GM06990 (cell line): ENCODE measurements around the gene LRRC27.

Experiments used
- DNase-seq: peaks from one replicate; pipeline ENCODE4 v3.0.0-alpha.2; 2011; ENCODE audit not compliant: insufficient read length; ENCODE audit errors: extremely low read depth
- H3K27me3 ChIP-seq: replicated peaks from 2 replicates; pipeline ENCODE4 v1.6.0; 2011; ENCODE audit warnings: low read length; ENCODE audit not compliant: control insufficient read depth, insufficient read depth
- H3K36me3 ChIP-seq: 2 replicates; pipeline ENCODE4 v1.5.1; 2011; ENCODE audit warnings: low read length; ENCODE audit not compliant: control insufficient read depth, insufficient read depth
- H3K4me3 ChIP-seq: replicated peaks from 2 replicates; pipeline ENCODE4 v1.5.1; 2011; ENCODE audit warnings: low read depth, mild to moderate bottlenecking, control low read depth, low read length
- CTCF ChIP-seq: IDR thresholded peaks from 2 replicates; pipeline ENCODE4 v1.5.1; 2011; ENCODE audit warnings: low read length, control low read depth, mild to moderate bottlenecking, inconsistent platforms; ENCODE audit not compliant: insufficient read depth, poor library complexity, severe bottlenecking

The LRRC27 gene

GRCh38 chr10:132414402-132415016 is 82.5 kb downstream of the LRRC27 start:
- no peak overlapping the region for H3K4me3 ChIP-seq
- no peak for TF ChIP-seq CTCF
- DNase-seq: no peak
- no peaks in the 10 kb centered on the region for H3K36me3 ChIP-seq
- H3K27me3 ChIP-seq: no peaks in the 10 kb centered on the region; the same call in 1 of the 2 replicates

GRCh38 chr10:132415255-132415654 is 83.3 kb downstream of the LRRC27 start:
- no peaks in the 10 kb centered on the region for H3K36me3 ChIP-seq
- DNase-seq: no peak
- TF ChIP-seq CTCF: no peak
- H3K4me3 ChIP-seq: no peak overlapping the region
- no peaks in the 10 kb centered on the region; the same call in 1 of the 2 replicates for H3K27me3 ChIP-seq

GRCh38 chr10:132415956-132416355 is 84.0 kb downstream of the LRRC27 start:
- no peak for DNase-seq
- TF ChIP-seq CTCF: no peak
- Histone ChIP-seq H3K36me3 (no peaks in the 10 kb centered on the region), H3K4me3 (no peak overlapping the region), H3K27me3 (no peaks in the 10 kb centered on the region; the same call in 1 of the 2 replicates)

GRCh38 chr10:132416566-132417256 is 84.7 kb downstream of the LRRC27 start:
- no peak overlapping the region for H3K4me3 ChIP-seq
- DNase-seq: no peak
- no peaks in the 10 kb centered on the region for H3K36me3 ChIP-seq
- TF ChIP-seq CTCF: no peak
- H3K27me3 ChIP-seq: no peaks in the 10 kb centered on the region; the same call in 1 of the 2 replicates

GRCh38 chr10:132417257-132417910 is 85.4 kb downstream of the LRRC27 start:
- DNase-seq: no peak
- H3K4me3 ChIP-seq: no peak overlapping the region
- TF ChIP-seq CTCF: no peak

More at GRCh38 chr10:132417257-132417910, 85.4 kb downstream of the LRRC27 start:
- Histone ChIP-seq H3K27me3 (no peaks in the 10 kb centered on the region; the same call in 1 of the 2 replicates), H3K36me3 (no peaks in the 10 kb centered on the region)
